Kidney epithelial cell (primary cell): ENCODE results near the gene ANKRD55. TPM values are rescaled to one million over a fixed set of nuclear protein-coding genes. Genes with fewer than 3 reads are reported as not detected.

Source experiments
- DNase-seq: peaks from one replicate; pipeline ENCODE4 v3.0.0-alpha.2; 2010; ENCODE audit warnings: low read depth
- H3K27me3 ChIP-seq: 2 replicates; pipeline ENCODE4 v1.6.0; 2011; ENCODE audit warnings: low read length; ENCODE audit not compliant: control insufficient read depth, insufficient read depth
- H3K36me3 ChIP-seq: 2 replicates; pipeline ENCODE4 v1.5.1; 2011; ENCODE audit warnings: low read length; ENCODE audit not compliant: control insufficient read depth, insufficient read depth
- H3K4me3 ChIP-seq: 2 replicates; pipeline ENCODE4 v1.5.1; 2011; ENCODE audit warnings: low read depth, mild to moderate bottlenecking, control low read depth, low read length
- total RNA-seq: library from RNA; depleted of rRNA; stranded (reverse); fragments of >200 nt; gene quantifications from 2 replicates; pipeline ENCODE4 v1.2.3, GENCODE V29; 2015
- TF ChIP-seq, protein P1 (sequence below): IDR thresholded peaks from 2 replicates; pipeline ENCODE4 v1.5.1; 2011; ENCODE audit warnings: mild to moderate bottlenecking, moderate library complexity, low read length, control low read depth, inconsistent platforms; ENCODE audit not compliant: insufficient read depth, poor library complexity, severe bottlenecking

ANKRD55 gene
- total RNA-seq, 1 donor from 2014 or later = not detected

DNA sequence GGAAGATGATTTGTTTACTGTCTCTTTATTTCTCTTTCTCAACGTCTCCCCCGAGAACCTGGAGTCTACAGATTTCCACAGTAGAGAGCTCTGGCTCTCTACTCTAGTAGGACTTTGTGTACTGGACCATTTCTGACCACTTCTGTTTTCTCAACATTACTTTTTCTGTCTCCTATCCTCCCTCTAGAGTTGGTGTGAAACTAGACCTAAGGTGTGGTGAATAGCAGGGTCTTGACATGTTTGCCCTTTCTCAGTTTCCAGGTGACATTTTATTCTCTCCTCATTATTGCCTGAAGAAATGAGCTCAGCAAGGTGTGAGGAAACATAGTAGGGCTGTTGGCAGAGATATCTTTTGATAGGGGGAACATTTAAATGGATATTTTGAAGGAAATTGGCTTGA, 176.3 kb downstream of the ANKRD55 start:
- H3K4me3 ChIP-seq = no peak overlapping the region
- H3K36me3 ChIP-seq = no peaks in the 10 kb centered on the region
- TF ChIP-seq, protein P1, sequence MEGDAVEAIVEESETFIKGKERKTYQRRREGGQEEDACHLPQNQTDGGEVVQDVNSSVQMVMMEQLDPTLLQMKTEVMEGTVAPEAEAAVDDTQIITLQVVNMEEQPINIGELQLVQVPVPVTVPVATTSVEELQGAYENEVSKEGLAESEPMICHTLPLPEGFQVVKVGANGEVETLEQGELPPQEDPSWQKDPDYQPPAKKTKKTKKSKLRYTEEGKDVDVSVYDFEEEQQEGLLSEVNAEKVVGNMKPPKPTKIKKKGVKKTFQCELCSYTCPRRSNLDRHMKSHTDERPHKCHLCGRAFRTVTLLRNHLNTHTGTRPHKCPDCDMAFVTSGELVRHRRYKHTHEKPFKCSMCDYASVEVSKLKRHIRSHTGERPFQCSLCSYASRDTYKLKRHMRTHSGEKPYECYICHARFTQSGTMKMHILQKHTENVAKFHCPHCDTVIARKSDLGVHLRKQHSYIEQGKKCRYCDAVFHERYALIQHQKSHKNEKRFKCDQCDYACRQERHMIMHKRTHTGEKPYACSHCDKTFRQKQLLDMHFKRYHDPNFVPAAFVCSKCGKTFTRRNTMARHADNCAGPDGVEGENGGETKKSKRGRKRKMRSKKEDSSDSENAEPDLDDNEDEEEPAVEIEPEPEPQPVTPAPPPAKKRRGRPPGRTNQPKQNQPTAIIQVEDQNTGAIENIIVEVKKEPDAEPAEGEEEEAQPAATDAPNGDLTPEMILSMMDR = no peak
- H3K27me3 ChIP-seq = no peaks in the 10 kb centered on the region
- no peak for DNase-seq

DNA sequence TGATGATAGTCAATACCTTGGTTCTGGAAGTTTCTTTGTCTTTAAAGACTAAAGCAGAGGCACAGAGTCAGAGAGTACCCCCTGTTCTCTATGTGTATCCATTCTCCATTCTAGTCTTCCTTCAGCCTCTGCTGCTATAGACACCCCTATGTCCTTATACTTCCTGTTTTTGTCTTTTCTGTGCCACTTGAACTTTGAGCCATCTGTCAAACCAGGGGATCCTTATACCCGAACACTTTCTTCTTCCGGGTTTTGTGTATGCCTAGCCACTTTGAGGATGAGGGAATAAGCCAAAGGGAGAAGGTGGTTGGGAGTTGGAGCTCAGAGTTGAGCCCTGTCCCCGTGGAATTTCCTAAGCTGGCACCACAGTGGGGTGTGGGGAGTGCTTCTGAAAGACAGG, 177.3 kb downstream of the ANKRD55 start:
- TF ChIP-seq, protein P1 = no peak
- no peaks in the 10 kb centered on the region for H3K27me3 ChIP-seq
- H3K4me3 ChIP-seq = no peak overlapping the region
- no peak for DNase-seq
- H3K36me3 ChIP-seq = no peaks in the 10 kb centered on the region

DNA sequence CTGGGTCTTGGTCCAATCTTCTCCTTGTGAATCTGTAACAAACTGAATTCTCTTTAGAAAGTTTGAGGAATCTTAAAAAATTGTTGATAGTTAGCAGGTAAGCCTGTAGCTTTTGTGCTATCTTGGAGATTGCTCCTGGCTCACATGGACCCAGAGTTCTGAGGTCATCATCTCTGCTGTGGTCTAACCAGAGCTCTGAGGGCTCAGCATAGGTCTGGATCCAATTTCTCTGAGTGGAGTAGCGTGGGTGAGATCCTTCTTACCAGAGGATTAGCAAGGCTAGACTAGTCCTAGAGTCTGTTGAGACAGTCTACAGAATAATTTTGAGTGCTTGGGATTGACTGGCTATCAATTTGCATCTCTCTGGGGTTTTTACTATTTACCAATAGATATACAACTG, 177.8 kb downstream of the ANKRD55 start:
- H3K36me3 ChIP-seq = no peaks in the 10 kb centered on the region
- DNase-seq = no peak
- H3K4me3 ChIP-seq = no peak overlapping the region
- H3K27me3 ChIP-seq = no peaks in the 10 kb centered on the region
- TF ChIP-seq, protein P1 = no peak

DNA sequence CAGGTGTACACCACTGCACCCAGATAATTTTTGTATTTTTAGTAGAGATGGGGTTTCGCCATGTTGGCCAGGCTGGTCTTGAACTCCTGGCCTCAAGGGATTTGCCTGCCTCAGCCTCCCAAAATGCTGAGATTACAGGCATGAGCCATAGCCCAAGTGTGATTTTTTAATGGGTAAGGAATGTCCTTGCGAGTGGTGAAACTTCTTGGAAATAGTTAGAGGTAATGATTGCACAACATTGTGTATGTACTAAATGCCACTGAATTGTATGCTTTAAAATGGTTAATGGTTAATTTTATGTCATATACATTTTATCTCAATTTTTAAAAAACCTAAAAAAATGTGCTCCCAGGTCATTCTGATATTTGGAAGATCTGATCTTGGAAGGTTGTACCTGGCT, 178.5 kb downstream of the ANKRD55 start:
- no peaks in the 10 kb centered on the region for H3K36me3 ChIP-seq
- DNase-seq = no peak
- TF ChIP-seq, protein P1 = no peak
- no peaks in the 10 kb centered on the region for H3K27me3 ChIP-seq
- no peak overlapping the region for H3K4me3 ChIP-seq

DNA sequence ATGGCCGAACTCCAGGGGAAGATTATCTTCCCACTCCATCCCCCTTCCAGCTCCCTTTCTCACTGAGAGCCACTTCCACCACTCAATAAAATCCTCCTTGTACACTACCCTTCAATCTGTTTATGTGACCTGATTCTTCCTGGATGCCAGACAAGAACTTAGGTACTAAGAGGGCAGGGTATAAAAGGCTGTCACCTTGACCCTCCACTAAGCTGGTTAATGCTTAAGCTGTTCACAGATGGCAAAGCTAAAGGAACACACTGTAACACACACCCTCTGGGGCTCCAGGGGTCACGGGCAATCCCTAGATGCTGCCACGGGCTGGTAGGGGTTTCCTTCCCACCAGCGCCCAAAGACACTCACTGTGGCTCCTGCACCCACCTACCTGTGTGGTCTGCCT, 179.8 kb downstream of the ANKRD55 start:
- Histone ChIP-seq H3K36me3 (no peaks in the 10 kb centered on the region), H3K4me3 (no peak overlapping the region), H3K27me3 (no peaks in the 10 kb centered on the region)
- DNase-seq = no peak
- TF ChIP-seq, protein P1 = no peak

DNA sequence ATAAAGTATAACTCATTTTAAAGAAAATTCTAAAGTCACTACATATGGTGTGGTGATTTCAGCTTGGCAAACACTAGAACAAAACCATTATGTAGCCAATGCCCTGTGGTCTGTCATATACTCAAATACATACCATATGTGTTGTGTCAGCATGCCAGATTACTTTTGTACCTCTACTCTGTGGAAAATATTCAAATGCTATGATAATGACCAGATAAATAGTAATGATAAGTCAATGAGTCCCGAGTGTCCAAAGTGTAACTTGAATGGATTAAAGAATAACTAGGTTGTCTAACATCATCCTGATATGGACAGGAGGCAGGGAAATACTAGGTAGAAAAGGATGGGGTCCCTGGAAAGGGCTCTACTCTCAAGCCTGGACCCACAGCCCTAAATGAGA, 180.4 kb downstream of the ANKRD55 start:
- Histone ChIP-seq H3K4me3 (no peak overlapping the region), H3K36me3 (no peaks in the 10 kb centered on the region), H3K27me3 (no peaks in the 10 kb centered on the region)
- no peak for DNase-seq
- TF ChIP-seq, protein P1 = no peak
